HEK293T (cell line): ENCODE results near the gene CCDC169.

ENCODE experiments used
- ARNT ChIP-seq: fragments of 450-650 bp; IDR thresholded peaks from 2 replicates; pipeline ENCODE4 v1.6.1; 2017; ENCODE audit warnings: mild to moderate bottlenecking
- BHLHE40 ChIP-seq: fragments of 450-650 bp; IDR thresholded peaks from 2 replicates; pipeline ENCODE4 v1.6.1; 2016; ENCODE audit warnings: mild to moderate bottlenecking, moderate library complexity, borderline replicate concordance
- CTBP1 ChIP-seq: fragments of 450-650 bp; IDR thresholded peaks from 2 replicates; pipeline ENCODE4 v1.6.1; 2016; ENCODE audit warnings: borderline replicate concordance
- FOXA1 ChIP-seq: fragments of 450-650 bp; IDR thresholded peaks from 2 replicates; pipeline ENCODE4 v1.6.1; 2016; ENCODE audit warnings: mild to moderate bottlenecking
- FOXK2 ChIP-seq: fragments of 450-650 bp; IDR thresholded peaks from 2 replicates; pipeline ENCODE4 v1.6.1; 2016; ENCODE audit warnings: mild to moderate bottlenecking
- FOXM1 ChIP-seq: fragments of 450-650 bp; IDR thresholded peaks from 2 replicates; pipeline ENCODE4 v1.6.1; 2017; ENCODE audit warnings: mild to moderate bottlenecking, borderline replicate concordance
- HDGF ChIP-seq: fragments of 450-650 bp; IDR thresholded peaks from 2 replicates; pipeline ENCODE4 v1.6.1; 2017; ENCODE audit warnings: antibody characterized with exemption, borderline replicate concordance
- NFRKB ChIP-seq: fragments of 450-650 bp; IDR thresholded peaks from 2 replicates; pipeline ENCODE4 v1.6.1; 2016; ENCODE audit warnings: mild to moderate bottlenecking, moderate library complexity
- PKNOX1 ChIP-seq: fragments of 450-650 bp; IDR thresholded peaks from 2 replicates; pipeline ENCODE4 v1.6.1; 2016
- ZNF384 ChIP-seq: fragments of 450-650 bp; IDR thresholded peaks from 2 replicates; pipeline ENCODE4 v1.6.1; 2016

GRCh38 chr13:36224730-36225129, 72.9 kb downstream of the CCDC169 start:
- TF ChIP-seq NFRKB (no peak), BHLHE40 (no peak), ZNF384 (no peak), ARNT (no peak), FOXK2 (no peak), FOXM1 (no peak), FOXA1 (no peak), HDGF (no peak), CTBP1 (no peak), PKNOX1 (no peak)
